ENCODE data around the gene PPM1B.

PPM1B gene

DNA sequence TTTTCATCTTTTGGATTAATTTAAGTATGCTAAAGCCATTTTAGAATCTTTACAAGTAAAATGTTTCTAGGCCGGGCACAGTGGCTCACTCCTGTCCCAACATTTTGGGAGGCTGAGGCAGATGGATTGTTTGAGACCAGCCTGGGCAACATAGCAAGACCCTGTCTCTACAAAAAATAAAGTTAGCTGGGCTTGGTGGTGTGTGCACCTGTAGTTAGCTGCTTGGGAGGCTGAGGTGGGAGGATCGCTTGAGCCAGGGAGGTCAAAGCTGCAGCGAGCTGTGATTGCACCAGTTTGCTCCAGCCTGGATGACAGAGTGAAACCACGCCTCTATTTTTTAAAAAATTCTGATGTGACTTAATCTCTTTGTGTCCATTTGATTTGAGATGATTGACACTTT lies 3.9 kb downstream of the PPM1B start:
- Histone ChIP-seq H3F3A (ENCODE audit: control insufficient read depth, insufficient read depth) (no peaks in the 10 kb centered on the region), H3K36me3 (ENCODE audit: control insufficient read depth, low read length) (peaks cover 18% of the 10 kb centered on the region), H3K9me2 (replicated peaks; ENCODE audit: control insufficient read depth, low read length) (no peaks in the 10 kb centered on the region), H3K27ac (ENCODE audit: low read depth, low read length) (no peak overlapping the region), H3K9me3 (ENCODE audit: control insufficient read depth, insufficient read depth, low read length) (no peaks in the 10 kb centered on the region), H4K20me1 (ENCODE audit: control insufficient read depth, insufficient read depth, low read depth, low read length) (peaks cover 23% of the 10 kb centered on the region), H3K4me2 (ENCODE audit: low read length) (no peak overlapping the region), H3K27me3 (ENCODE audit: control insufficient read depth, low read length) (no peaks in the 10 kb centered on the region), H3K4me1 (ENCODE audit: control insufficient read depth, low read length) (peaks cover 28% of the 10 kb centered on the region), H3K79me2 (ENCODE audit: control insufficient read depth, low read length) (peaks cover 89% of the 10 kb centered on the region), H3K4me3 (ENCODE audit: low read length) (no peak overlapping the region)
- TF ChIP-seq, protein P1, sequence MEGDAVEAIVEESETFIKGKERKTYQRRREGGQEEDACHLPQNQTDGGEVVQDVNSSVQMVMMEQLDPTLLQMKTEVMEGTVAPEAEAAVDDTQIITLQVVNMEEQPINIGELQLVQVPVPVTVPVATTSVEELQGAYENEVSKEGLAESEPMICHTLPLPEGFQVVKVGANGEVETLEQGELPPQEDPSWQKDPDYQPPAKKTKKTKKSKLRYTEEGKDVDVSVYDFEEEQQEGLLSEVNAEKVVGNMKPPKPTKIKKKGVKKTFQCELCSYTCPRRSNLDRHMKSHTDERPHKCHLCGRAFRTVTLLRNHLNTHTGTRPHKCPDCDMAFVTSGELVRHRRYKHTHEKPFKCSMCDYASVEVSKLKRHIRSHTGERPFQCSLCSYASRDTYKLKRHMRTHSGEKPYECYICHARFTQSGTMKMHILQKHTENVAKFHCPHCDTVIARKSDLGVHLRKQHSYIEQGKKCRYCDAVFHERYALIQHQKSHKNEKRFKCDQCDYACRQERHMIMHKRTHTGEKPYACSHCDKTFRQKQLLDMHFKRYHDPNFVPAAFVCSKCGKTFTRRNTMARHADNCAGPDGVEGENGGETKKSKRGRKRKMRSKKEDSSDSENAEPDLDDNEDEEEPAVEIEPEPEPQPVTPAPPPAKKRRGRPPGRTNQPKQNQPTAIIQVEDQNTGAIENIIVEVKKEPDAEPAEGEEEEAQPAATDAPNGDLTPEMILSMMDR (IDR thresholded peaks at IDR 0.05; ENCODE audit: low read depth, low read length, poor library complexity, severe bottlenecking), result no peak
- no peak for TF ChIP-seq EZH2phosphoT487 (IDR thresholded peaks at IDR 0.05; ENCODE audit: borderline replicate concordance, low read length)

DNA sequence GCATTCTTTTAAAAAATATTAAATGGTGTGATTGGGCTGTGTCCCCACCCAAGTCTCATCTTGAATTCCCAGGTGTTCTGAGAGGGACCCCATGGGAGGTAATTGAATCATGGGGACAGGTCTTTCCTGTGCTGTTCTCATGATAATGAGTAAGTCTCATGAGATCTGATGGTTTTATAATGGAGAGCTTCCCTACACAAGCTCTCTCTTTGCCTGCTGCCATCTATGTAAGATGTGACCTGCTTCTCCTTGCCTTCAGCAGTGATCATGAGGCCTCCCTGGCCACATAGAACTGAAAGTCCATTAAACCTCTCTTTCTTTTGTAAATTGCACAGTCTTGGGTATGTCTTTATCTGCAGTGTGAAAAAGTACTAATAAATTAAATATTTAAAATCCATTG lies 10.3 kb downstream of the PPM1B start:
- Histone ChIP-seq H4K20me1 (ENCODE audit: control insufficient read depth, insufficient read depth, low read depth, low read length) (peaks cover 14% of the 10 kb centered on the region), H3K4me2 (ENCODE audit: low read length) (no peak overlapping the region), H3K9me3 (ENCODE audit: control insufficient read depth, insufficient read depth, low read length) (no peaks in the 10 kb centered on the region), H3K27ac (ENCODE audit: low read depth, low read length) (no peak overlapping the region), H3K4me1 (ENCODE audit: control insufficient read depth, low read length) (peaks cover 22% of the 10 kb centered on the region), H3K36me3 (ENCODE audit: control insufficient read depth, low read length) (peaks cover 26% of the 10 kb centered on the region), H3F3A (ENCODE audit: control insufficient read depth, insufficient read depth) (no peaks in the 10 kb centered on the region), H3K9me2 (replicated peaks; ENCODE audit: control insufficient read depth, low read length) (no peaks in the 10 kb centered on the region), H3K4me3 (ENCODE audit: low read length) (no peak overlapping the region), H3K27me3 (ENCODE audit: control insufficient read depth, low read length) (no peaks in the 10 kb centered on the region), H3K79me2 (ENCODE audit: control insufficient read depth, low read length) (peaks cover 97% of the 10 kb centered on the region)
- no peak for TF ChIP-seq EZH2phosphoT487 (IDR thresholded peaks at IDR 0.05; ENCODE audit: borderline replicate concordance, low read length)

DNA sequence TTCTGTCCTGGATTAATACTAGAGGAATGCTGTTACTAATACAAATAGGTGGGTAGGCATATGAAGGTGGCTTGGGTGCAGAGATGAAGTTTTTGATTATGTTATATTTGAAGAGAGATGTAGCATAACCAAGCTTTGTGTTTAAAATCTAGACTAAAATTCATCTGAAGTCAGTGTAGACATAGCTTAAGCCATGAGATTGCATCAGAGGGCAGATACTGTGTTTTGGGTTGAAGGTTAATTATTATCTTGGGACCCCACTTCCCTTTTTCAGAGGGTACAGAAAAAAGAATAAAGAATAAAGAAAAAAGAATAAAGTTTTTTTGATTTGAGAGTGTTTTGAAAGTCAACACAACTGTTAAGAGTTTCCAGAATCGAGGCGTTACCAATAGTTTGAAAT lies 13.0 kb downstream of the PPM1B start:
- peaks cover 97% of the 10 kb centered on the region for H3K79me2 ChIP-seq (ENCODE audit: control insufficient read depth, low read length)
- 0 out of 2 replicates have a peak, but pooled peaks cover 8% of the 10 kb centered on the region for H3K4me1 ChIP-seq (ENCODE audit: control insufficient read depth, low read length)
- H3K4me2 ChIP-seq (ENCODE audit: low read length), result no peak overlapping the region
- TF ChIP-seq EZH2phosphoT487 (IDR thresholded peaks at IDR 0.05; ENCODE audit: borderline replicate concordance, low read length), result no peak
- TF ChIP-seq, protein P1 (IDR thresholded peaks at IDR 0.05; ENCODE audit: low read depth, low read length, poor library complexity, severe bottlenecking), result no peak
- no peak overlapping the region for H3K4me3 ChIP-seq (ENCODE audit: low read length)
- H3K9me3 ChIP-seq (ENCODE audit: control insufficient read depth, insufficient read depth, low read length), result no peaks in the 10 kb centered on the region
- no peak overlapping the region for H3K27ac ChIP-seq (ENCODE audit: low read depth, low read length)
- H3K9me2 ChIP-seq (replicated peaks; ENCODE audit: control insufficient read depth, low read length), result no peaks in the 10 kb centered on the region
- H3K36me3 ChIP-seq (ENCODE audit: control insufficient read depth, low read length), result peaks cover 23% of the 10 kb centered on the region
- no peaks in the 10 kb centered on the region for H3K27me3 ChIP-seq (ENCODE audit: control insufficient read depth, low read length)
- no peaks in the 10 kb centered on the region for H3F3A ChIP-seq (ENCODE audit: control insufficient read depth, insufficient read depth)
- H4K20me1 ChIP-seq (ENCODE audit: control insufficient read depth, insufficient read depth, low read depth, low read length), result peaks cover 15% of the 10 kb centered on the region; the same call in 1 of the 2 replicates

DNA sequence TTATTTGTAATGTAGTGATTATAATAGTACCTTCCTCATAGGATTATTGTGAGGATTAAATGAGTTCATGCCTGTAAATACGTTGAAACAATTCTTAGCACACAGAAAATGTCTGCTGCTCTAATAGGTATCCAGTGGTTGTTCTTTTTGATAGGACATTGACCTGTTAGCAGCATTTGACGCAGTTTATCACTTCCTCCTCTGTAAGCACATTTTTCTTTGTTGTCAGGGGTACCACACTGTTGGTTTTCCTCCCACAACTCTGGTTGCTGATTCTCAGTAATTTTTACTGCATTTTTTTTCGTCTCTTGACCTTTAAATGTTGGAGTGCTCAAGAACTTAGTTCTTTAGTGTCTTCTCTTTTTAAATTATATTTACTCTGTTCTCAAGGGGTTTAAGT lies 15.4 kb downstream of the PPM1B start:
- Histone ChIP-seq H3F3A (ENCODE audit: control insufficient read depth, insufficient read depth) (no peaks in the 10 kb centered on the region), H3K79me2 (ENCODE audit: control insufficient read depth, low read length) (peaks cover 99% of the 10 kb centered on the region), H3K9me3 (ENCODE audit: control insufficient read depth, insufficient read depth, low read length) (no peaks in the 10 kb centered on the region), H3K27me3 (ENCODE audit: control insufficient read depth, low read length) (no peaks in the 10 kb centered on the region), H3K9me2 (replicated peaks; ENCODE audit: control insufficient read depth, low read length) (no peaks in the 10 kb centered on the region), H3K36me3 (ENCODE audit: control insufficient read depth, low read length) (peaks cover 19% of the 10 kb centered on the region), H3K27ac (ENCODE audit: low read depth, low read length) (no peak overlapping the region), H3K4me2 (ENCODE audit: low read length) (no peak overlapping the region), H3K4me3 (ENCODE audit: low read length) (no peak overlapping the region), H3K4me1 (ENCODE audit: control insufficient read depth, low read length) (peaks cover 12% of the 10 kb centered on the region; the same call in 1 of the 2 replicates), H4K20me1 (ENCODE audit: control insufficient read depth, insufficient read depth, low read depth, low read length) (peaks cover 15% of the 10 kb centered on the region; the same call in 1 of the 2 replicates)
- TF ChIP-seq, protein P1 (IDR thresholded peaks at IDR 0.05; ENCODE audit: low read depth, low read length, poor library complexity, severe bottlenecking), result no peak
- no peak for TF ChIP-seq EZH2phosphoT487 (IDR thresholded peaks at IDR 0.05; ENCODE audit: borderline replicate concordance, low read length)
